Panc1 (cell line): ENCODE results near the gene DNMT3L. TPM values are rescaled to one million over a fixed set of nuclear protein-coding genes. Genes with fewer than 3 reads are reported as not detected.

Experiments used
- ATAC-seq: fragments of 200-7000 bp; cut with Tn5 transposase; 2 replicates; pipeline ENCODE4 v1.9.1; 2020; ENCODE audit warnings: mild to moderate bottlenecking, moderate library complexity
- BruUV-seq: library from RNA; stranded (reverse); fragments of 400-500 nt; replicated peaks from 2 replicates; lab custom pipeline; 2021; lab: Mats Ljungman, UMichigan
- CTCF ChIA-PET: fragments of 300-600 bp; sonication (Branson Sonifier 250); formaldehyde crosslinking; loops from one replicate; lab custom pipeline; 2022; ENCODE audit warnings: antibody characterized with exemption; lab: Charles Lee
- POLR2A ChIA-PET: fragments of 300-600 bp; sonication (Branson Sonifier 250); formaldehyde crosslinking; loops from one replicate; lab custom pipeline; 2022; ENCODE audit warnings: antibody characterized with exemption; lab: Charles Lee
- DNase-seq: peaks from one replicate; pipeline ENCODE4 v3.0.0-alpha.2; 2010; ENCODE audit warnings: low read depth, low spot score
- H3K27ac ChIP-seq: 2 replicates; pipeline ENCODE4 v1.5.1; 2011; ENCODE audit warnings: mild to moderate bottlenecking, low read length, inconsistent platforms
- H3K27me3 ChIP-seq: fragments of 200-500 bp; sonication (Bioruptor generic); 2 replicates; pipeline ENCODE4 v1.6.0; 2014; ENCODE audit warnings: low read length, inconsistent platforms; ENCODE audit not compliant: control insufficient read depth, insufficient read depth
- H3K36me3 ChIP-seq: fragments of 200-500 bp; sonication (Bioruptor generic); 2 replicates; pipeline ENCODE4 v1.5.1; 2014; ENCODE audit warnings: inconsistent platforms, mild to moderate bottlenecking, low read length, moderate library complexity; ENCODE audit not compliant: control insufficient read depth, insufficient read depth
- H3K4me1 ChIP-seq: 2 replicates; pipeline ENCODE4 v1.5.1; 2011; ENCODE audit warnings: inconsistent platforms, mild to moderate bottlenecking, low read length, moderate library complexity; ENCODE audit not compliant: control insufficient read depth, insufficient read depth
- H3K4me3 ChIP-seq, 2 experiments: 2 replicates each; pipeline ENCODE4 v1.5.1; 2011 to 2012; ENCODE audit warnings: low read depth in 2 of 2, low read length in 2 of 2, mild to moderate bottlenecking in 2 of 2, inconsistent platforms in 1 of 2, moderate library complexity in 1 of 2
- H3K9me3 ChIP-seq: fragments of 200-500 bp; sonication (Bioruptor generic); 2 replicates; pipeline ENCODE4 v1.5.1; 2014; ENCODE audit warnings: low read depth, mild to moderate bottlenecking, inconsistent platforms, low read length, moderate library complexity; ENCODE audit not compliant: control insufficient read depth, insufficient read depth
- POLR2AphosphoS5 ChIP-seq: IDR thresholded peaks from 2 replicates; pipeline ENCODE4 v1.6.1; 2012; ENCODE audit warnings: mild to moderate bottlenecking, low read depth, low read length, moderate library complexity
- SIN3A ChIP-seq: IDR thresholded peaks from 2 replicates; pipeline ENCODE4 v1.6.1; 2012; ENCODE audit warnings: low read depth, mild to moderate bottlenecking, low read length, moderate library complexity, borderline replicate concordance; ENCODE audit not compliant: insufficient read depth
- TCF7L2 ChIP-seq: IDR thresholded peaks from 2 replicates; pipeline ENCODE4 v1.6.1; 2011; ENCODE audit warnings: mild to moderate bottlenecking, low read depth, low read length, inconsistent platforms
- in situ Hi-C: cut with HindIII; loops from 2 replicates; pipeline ENCODE4 v1.10.0; 2016; ENCODE audit warnings: low sequenced_read_pairs, low pct_unique_long_range_greater_than_20kb
- intact Hi-C: fragments of 100-400 bp; cut with micrococcal nuclease; formaldehyde crosslinking; loops from one replicate; pipeline ENCODE4 v1.10.0; 2022; ENCODE audit not compliant: unreplicated experiment
- total RNA-seq: library from RNA; stranded (reverse); gene quantifications from one replicate; pipeline ENCODE4 v1.2.1, GENCODE V29; 2021; ENCODE audit not compliant: unreplicated experiment
- TF ChIP-seq, protein P1 (sequence below), 2 experiments: IDR thresholded peaks; 2 replicates each; pipeline ENCODE4 v1.6.1; 2011 to 2012; ENCODE audit warnings: low read depth in 2 of 2, control low read depth in 1 of 2, low read length in 1 of 2, mild to moderate bottlenecking in 1 of 2, moderate library complexity in 1 of 2; ENCODE audit not compliant: insufficient read depth in 1 of 2
- TF ChIP-seq, protein P2 (sequence below): fragments of 450-650 bp; IDR thresholded peaks from 2 replicates; pipeline ENCODE4 v1.5.1; 2017; ENCODE audit warnings: mild to moderate bottlenecking

The DNMT3L gene
- total RNA-seq, 1 experiment from 2014 or later = not detected

GRCh38 chr21:44292812-44293195 is 31.1 kb upstream of the DNMT3L start:
- Histone ChIP-seq H3K4me3 (no peak overlapping the region), H3K27me3 (no peaks in the 10 kb centered on the region), H3K27ac (no peak overlapping the region), H3K4me1 (peaks cover 14% of the 10 kb centered on the region), H3K36me3 (no peaks in the 10 kb centered on the region), H3K9me3 (no peaks in the 10 kb centered on the region)
- DNase-seq (no peak), ATAC-seq (no peak)
- no peak for TF ChIP-seq SIN3A
- TF ChIP-seq, protein P1, sequence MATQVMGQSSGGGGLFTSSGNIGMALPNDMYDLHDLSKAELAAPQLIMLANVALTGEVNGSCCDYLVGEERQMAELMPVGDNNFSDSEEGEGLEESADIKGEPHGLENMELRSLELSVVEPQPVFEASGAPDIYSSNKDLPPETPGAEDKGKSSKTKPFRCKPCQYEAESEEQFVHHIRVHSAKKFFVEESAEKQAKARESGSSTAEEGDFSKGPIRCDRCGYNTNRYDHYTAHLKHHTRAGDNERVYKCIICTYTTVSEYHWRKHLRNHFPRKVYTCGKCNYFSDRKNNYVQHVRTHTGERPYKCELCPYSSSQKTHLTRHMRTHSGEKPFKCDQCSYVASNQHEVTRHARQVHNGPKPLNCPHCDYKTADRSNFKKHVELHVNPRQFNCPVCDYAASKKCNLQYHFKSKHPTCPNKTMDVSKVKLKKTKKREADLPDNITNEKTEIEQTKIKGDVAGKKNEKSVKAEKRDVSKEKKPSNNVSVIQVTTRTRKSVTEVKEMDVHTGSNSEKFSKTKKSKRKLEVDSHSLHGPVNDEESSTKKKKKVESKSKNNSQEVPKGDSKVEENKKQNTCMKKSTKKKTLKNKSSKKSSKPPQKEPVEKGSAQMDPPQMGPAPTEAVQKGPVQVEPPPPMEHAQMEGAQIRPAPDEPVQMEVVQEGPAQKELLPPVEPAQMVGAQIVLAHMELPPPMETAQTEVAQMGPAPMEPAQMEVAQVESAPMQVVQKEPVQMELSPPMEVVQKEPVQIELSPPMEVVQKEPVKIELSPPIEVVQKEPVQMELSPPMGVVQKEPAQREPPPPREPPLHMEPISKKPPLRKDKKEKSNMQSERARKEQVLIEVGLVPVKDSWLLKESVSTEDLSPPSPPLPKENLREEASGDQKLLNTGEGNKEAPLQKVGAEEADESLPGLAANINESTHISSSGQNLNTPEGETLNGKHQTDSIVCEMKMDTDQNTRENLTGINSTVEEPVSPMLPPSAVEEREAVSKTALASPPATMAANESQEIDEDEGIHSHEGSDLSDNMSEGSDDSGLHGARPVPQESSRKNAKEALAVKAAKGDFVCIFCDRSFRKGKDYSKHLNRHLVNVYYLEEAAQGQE (IDR thresholded peaks at IDR 0.05; ENCODE audit: insufficient read depth in 1 of 2, low read depth in 2 of 2, low read length in 1 of 2) = no peak
- TF ChIP-seq, protein P2, sequence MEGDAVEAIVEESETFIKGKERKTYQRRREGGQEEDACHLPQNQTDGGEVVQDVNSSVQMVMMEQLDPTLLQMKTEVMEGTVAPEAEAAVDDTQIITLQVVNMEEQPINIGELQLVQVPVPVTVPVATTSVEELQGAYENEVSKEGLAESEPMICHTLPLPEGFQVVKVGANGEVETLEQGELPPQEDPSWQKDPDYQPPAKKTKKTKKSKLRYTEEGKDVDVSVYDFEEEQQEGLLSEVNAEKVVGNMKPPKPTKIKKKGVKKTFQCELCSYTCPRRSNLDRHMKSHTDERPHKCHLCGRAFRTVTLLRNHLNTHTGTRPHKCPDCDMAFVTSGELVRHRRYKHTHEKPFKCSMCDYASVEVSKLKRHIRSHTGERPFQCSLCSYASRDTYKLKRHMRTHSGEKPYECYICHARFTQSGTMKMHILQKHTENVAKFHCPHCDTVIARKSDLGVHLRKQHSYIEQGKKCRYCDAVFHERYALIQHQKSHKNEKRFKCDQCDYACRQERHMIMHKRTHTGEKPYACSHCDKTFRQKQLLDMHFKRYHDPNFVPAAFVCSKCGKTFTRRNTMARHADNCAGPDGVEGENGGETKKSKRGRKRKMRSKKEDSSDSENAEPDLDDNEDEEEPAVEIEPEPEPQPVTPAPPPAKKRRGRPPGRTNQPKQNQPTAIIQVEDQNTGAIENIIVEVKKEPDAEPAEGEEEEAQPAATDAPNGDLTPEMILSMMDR = no peak
- TF ChIP-seq TCF7L2 = no peak
- TF ChIP-seq POLR2AphosphoS5 = no peak
- CTCF ChIA-PET = no interaction called here
- intact Hi-C loops = no loop called here
- in situ Hi-C loops = no loop called here
- BruUV-seq = no TSS peak
- POLR2A ChIA-PET = no interaction called here

- intact Hi-C loops (no loop called here), in situ Hi-C loops (no loop called here)
- no peak for DNase-seq
- no TSS peak for BruUV-seq
- H3K27ac ChIP-seq = no peak overlapping the region
- no peak for TF ChIP-seq SIN3A
- TF ChIP-seq, protein P1 (IDR thresholded peaks at IDR 0.05; ENCODE audit: insufficient read depth in 1 of 2, low read depth in 2 of 2, low read length in 1 of 2) = no peak
- TF ChIP-seq TCF7L2 = no peak
- no peak for TF ChIP-seq POLR2AphosphoS5
- TF ChIP-seq, protein P2 = no peak
- H3K27me3 ChIP-seq = no peaks in the 10 kb centered on the region
- no peaks in the 10 kb centered on the region for H3K9me3 ChIP-seq
- ChIA-PET POLR2A (no interaction called here), CTCF (no interaction called here)
- H3K4me1 ChIP-seq = peaks cover 14% of the 10 kb centered on the region
- no peak overlapping the region for H3K4me3 ChIP-seq
- no peak for ATAC-seq
- H3K36me3 ChIP-seq = no peaks in the 10 kb centered on the region
Observed at GRCh38 chr21:44291936-44292811, 30.5 kb upstream of the DNMT3L start.
